Measurements from ENCODE around the gene ARL4D. TPM values are rescaled to one million over a fixed set of nuclear protein-coding genes. Genes with fewer than 3 reads are reported as not detected.
A peak's percentile ranks its signal among the peaks of the same experiment; 100 is the strongest.

Gene ARL4D
- total RNA-seq, 1 experiment from 2014 or later, result 8.8 TPM

DNA sequence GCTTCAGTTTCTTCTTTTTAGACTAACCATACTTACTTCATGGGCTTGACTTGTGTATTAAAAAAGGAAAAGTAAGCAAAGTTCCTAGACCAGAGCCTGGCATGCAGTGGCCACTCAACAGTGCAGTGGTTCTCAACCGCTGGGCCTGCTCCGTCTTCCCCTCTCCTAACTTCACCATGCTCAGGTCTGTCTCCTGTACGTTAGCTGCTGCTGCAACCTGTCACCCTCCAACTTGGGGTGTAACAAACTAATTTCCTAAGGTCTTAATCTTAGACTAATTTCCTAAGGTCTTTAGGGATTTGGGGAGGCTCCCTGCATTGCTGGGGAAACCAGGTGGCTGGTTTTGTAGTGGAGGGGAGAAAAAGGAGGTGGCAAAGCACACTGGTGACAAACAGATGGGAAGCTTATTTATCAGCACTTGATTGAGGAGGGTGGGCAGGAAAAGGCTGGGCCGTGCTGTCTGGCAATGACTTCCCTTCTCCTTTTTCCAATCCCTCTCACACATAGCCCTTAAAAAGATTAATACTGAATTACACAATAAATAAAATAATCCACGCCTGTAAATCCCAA, 2.2 kb upstream of the ARL4D start:
- Histone ChIP-seq H3K27me3 (ENCODE audit: insufficient read depth, low read depth) (no peaks in the 10 kb centered on the region), H3K9me3 (ENCODE audit: insufficient read depth, low read depth) (no peaks in the 10 kb centered on the region), H3F3A (ENCODE audit: insufficient read depth, low read depth) (no peaks in the 10 kb centered on the region), H3K4me2 (no peak overlapping the region), H3K4me1 (replicated peaks; ENCODE audit: insufficient read depth) (peaks cover 15% of the 10 kb centered on the region), H3K9me2 (ENCODE audit: insufficient read depth) (no peaks in the 10 kb centered on the region), H3K36me3 (ENCODE audit: low read depth) (no peaks in the 10 kb centered on the region), H2AFZ (no peak overlapping the region), H3K27ac (no peak overlapping the region), H4K20me1 (ENCODE audit: insufficient read depth) (no peaks in the 10 kb centered on the region), H3K4me3 (no peak overlapping the region), H3K79me2 (ENCODE audit: low read depth) (peaks cover 6% of the 10 kb centered on the region; the same call in 1 of the 2 replicates)
- intact Hi-C loops (cut with micrococcal nuclease; ENCODE audit: unreplicated experiment), result no loop called here
- BruUV-seq (replicated peaks), result no TSS peak
- TF ChIP-seq EZH2 (IDR thresholded peaks at IDR 0.05; ENCODE audit: low read depth), result no peak
- TF ChIP-seq, protein P1, sequence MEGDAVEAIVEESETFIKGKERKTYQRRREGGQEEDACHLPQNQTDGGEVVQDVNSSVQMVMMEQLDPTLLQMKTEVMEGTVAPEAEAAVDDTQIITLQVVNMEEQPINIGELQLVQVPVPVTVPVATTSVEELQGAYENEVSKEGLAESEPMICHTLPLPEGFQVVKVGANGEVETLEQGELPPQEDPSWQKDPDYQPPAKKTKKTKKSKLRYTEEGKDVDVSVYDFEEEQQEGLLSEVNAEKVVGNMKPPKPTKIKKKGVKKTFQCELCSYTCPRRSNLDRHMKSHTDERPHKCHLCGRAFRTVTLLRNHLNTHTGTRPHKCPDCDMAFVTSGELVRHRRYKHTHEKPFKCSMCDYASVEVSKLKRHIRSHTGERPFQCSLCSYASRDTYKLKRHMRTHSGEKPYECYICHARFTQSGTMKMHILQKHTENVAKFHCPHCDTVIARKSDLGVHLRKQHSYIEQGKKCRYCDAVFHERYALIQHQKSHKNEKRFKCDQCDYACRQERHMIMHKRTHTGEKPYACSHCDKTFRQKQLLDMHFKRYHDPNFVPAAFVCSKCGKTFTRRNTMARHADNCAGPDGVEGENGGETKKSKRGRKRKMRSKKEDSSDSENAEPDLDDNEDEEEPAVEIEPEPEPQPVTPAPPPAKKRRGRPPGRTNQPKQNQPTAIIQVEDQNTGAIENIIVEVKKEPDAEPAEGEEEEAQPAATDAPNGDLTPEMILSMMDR (conservative IDR thresholded peaks at IDR 0.05), result no peak
- ChIA-PET CTCF (interaction anchor here (0.6 to 1.2 kb wide), 2 partner anchors 87 to 221 kb away, joined by 3 to 11 read pairs; partner anchors contain the start of gene DHX8), POLR2A (ENCODE audit: unreplicated experiment) (no interaction called here)
- DNase-seq, result no peak

DNA sequence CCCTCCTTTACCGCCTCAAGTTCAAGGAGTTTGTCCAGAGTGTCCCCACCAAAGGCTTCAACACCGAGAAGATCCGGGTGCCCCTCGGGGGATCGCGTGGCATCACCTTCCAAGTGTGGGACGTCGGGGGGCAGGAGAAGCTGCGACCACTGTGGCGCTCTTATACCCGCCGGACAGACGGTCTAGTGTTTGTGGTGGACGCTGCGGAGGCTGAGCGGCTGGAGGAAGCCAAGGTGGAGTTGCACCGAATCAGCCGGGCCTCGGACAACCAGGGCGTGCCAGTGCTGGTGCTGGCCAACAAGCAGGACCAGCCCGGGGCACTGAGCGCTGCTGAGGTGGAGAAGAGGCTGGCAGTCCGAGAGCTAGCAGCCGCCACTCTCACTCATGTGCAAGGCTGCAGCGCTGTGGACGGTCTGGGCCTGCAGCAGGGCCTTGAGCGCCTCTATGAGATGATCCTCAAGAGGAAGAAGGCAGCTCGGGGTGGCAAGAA, 1.1 kb downstream of the ARL4D start:
- intact Hi-C loops (cut with micrococcal nuclease; ENCODE audit: unreplicated experiment), result no loop called here
- no peak for DNase-seq
- Histone ChIP-seq H3K4me2 (peak overlapping the region; percentile 87), H3K4me1 (replicated peaks; ENCODE audit: insufficient read depth) (peaks cover 17% of the 10 kb centered on the region), H3K4me3 (peak overlapping the region; percentile 60), H4K20me1 (ENCODE audit: insufficient read depth) (no peaks in the 10 kb centered on the region), H3K36me3 (ENCODE audit: low read depth) (no peaks in the 10 kb centered on the region), H3K27ac (no peak overlapping the region), H2AFZ (no peak overlapping the region), H3K9me2 (ENCODE audit: insufficient read depth) (no peaks in the 10 kb centered on the region), H3K79me2 (ENCODE audit: low read depth) (peaks cover 6% of the 10 kb centered on the region; the same call in 1 of the 2 replicates), H3F3A (ENCODE audit: insufficient read depth, low read depth) (no peaks in the 10 kb centered on the region), H3K27me3 (ENCODE audit: insufficient read depth, low read depth) (no peaks in the 10 kb centered on the region), H3K9me3 (ENCODE audit: insufficient read depth, low read depth) (no peaks in the 10 kb centered on the region)
- POLR2A ChIA-PET (ENCODE audit: unreplicated experiment), result interaction anchor here (0.6 to 1.4 kb wide), 4 partner anchors 18 to 173 kb away, joined by 6 to 11 read pairs (median 8); partner anchors contain the start of gene DHX8
- CTCF ChIA-PET, result no interaction called here
- no TSS peak for BruUV-seq (replicated peaks)
- TF ChIP-seq EZH2 (IDR thresholded peaks at IDR 0.05; ENCODE audit: low read depth), result no peak
- TF ChIP-seq, protein P1 (conservative IDR thresholded peaks at IDR 0.05), result no peak

DNA sequence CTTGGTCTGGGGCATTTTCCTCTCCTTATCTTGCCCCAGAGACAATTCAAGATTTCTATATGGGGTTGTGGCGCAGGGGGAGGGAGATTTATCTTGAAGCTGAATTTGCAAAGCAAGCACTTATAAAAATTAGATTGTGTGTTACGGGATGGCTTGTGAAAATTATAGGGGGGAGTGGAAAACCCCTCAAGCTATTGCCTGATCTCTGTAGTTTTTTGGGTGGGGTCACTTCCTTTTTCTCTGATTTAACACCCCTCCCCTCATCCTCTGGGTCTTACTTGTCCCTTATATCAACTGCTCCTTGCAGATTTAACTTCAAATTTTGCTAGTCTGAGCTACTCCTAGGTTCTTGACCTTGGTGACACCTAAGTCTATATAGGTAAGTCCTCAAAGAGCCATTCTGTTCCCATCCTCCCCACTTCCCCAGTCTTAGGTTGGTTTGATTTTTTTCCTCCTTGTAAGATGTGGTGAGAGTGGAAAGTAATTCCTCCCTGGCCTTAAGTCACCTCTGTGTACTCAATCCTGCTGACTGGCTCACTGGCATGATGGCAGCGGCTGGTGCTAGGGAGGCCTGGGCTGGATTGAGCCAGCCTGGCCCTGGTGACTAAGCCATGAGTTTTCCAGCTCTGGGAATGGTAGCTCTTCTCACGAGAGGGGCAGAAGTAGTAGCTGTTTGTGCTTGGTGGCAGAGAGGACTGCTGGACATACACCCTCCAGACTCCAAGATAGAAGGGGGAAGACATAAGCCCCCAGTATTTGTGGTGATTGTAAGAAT, 2.3 kb downstream of the ARL4D start:
- H3K4me1 ChIP-seq (replicated peaks; ENCODE audit: insufficient read depth), result peaks cover 17% of the 10 kb centered on the region
- intact Hi-C loops (cut with micrococcal nuclease; ENCODE audit: unreplicated experiment), result no loop called here
- H3K4me3 ChIP-seq, result no peak overlapping the region
- H3K9me2 ChIP-seq (ENCODE audit: insufficient read depth), result no peaks in the 10 kb centered on the region
- H3K27ac ChIP-seq, result peak overlapping the region; percentile 23; the same call in 1 of the 2 replicates
- no peaks in the 10 kb centered on the region for H3K9me3 ChIP-seq (ENCODE audit: insufficient read depth, low read depth)
- H3K4me2 ChIP-seq, result peak overlapping the region; percentile 87
- CTCF ChIA-PET, result interaction anchor here (1.1 kb wide), 1 partner anchor 82 kb away, joined by 5 read pairs; the partner anchor contains the start of gene DHX8
- BruUV-seq (replicated peaks), result no TSS peak
- no peak for TF ChIP-seq EZH2 (IDR thresholded peaks at IDR 0.05; ENCODE audit: low read depth)
- TF ChIP-seq, protein P1 (conservative IDR thresholded peaks at IDR 0.05), result no peak
- no peaks in the 10 kb centered on the region for H3K36me3 ChIP-seq (ENCODE audit: low read depth)
- POLR2A ChIA-PET (ENCODE audit: unreplicated experiment), result interaction anchor here (0.5 kb wide), 1 partner anchor 77 kb away, joined by 3 read pairs; no protein-coding TSS in a partner anchor
- peak; percentile 39 to 66 for DNase-seq
- H3K27me3 ChIP-seq (ENCODE audit: insufficient read depth, low read depth), result no peaks in the 10 kb centered on the region
- H2AFZ ChIP-seq, result no peak overlapping the region
- no peaks in the 10 kb centered on the region for H4K20me1 ChIP-seq (ENCODE audit: insufficient read depth)
- no peaks in the 10 kb centered on the region for H3F3A ChIP-seq (ENCODE audit: insufficient read depth, low read depth)
- H3K79me2 ChIP-seq (ENCODE audit: low read depth), result peaks cover 6% of the 10 kb centered on the region; the same call in 1 of the 2 replicates
